Activated CD4-positive, alpha-beta memory T cell treated with anti-CD3 and anti-CD28 coated beads, Interleukin-2, amount 10 ng/mL, durations not matched to agents 7 days and 5 days (primary cell): ENCODE results near the gene PRKN. TPM values are rescaled to one million over a fixed set of nuclear protein-coding genes. Genes with fewer than 3 reads are reported as not detected.
"Not testable (repeated sequence)": the region's sequence is repeated elsewhere in the genome, so short reads cannot be mapped to it uniquely, and the experiment has no call there.

ENCODE experiments used
- CTCF ChIA-PET: fragments of 350-600 bp; sonication (Branson Sonifier 250); formaldehyde crosslinking; loops from one replicate; lab custom pipeline; 2021; ENCODE audit warnings: antibody characterized with exemption, inconsistent platforms; lab: Charles Lee
- POLR2A ChIA-PET: fragments of 350-600 bp; sonication (Branson Sonifier 250); formaldehyde crosslinking; loops from one replicate; lab custom pipeline; 2021; ENCODE audit warnings: antibody characterized with exemption; lab: Charles Lee
- DNase-seq: peaks from one replicate; pipeline ENCODE4 v3.0.0-alpha.2; 2020
- H3K27ac Mint-ChIP-seq: one replicate; pipeline ENCODE4 v1.8.0; 2021; ENCODE audit warnings: mild to moderate bottlenecking, mixed read lengths
- H3K27me3 Mint-ChIP-seq: one replicate; pipeline ENCODE4 v1.8.0; 2021; ENCODE audit warnings: mixed read lengths
- H3K36me3 Mint-ChIP-seq: one replicate; pipeline ENCODE4 v1.8.0; 2021; ENCODE audit warnings: low read depth, mixed read lengths
- H3K4me1 Mint-ChIP-seq: one replicate; pipeline ENCODE4 v1.8.0; 2021; ENCODE audit warnings: mixed read lengths
- H3K4me3 Mint-ChIP-seq: one replicate; pipeline ENCODE4 v1.8.0; 2021; ENCODE audit warnings: mild to moderate bottlenecking, mixed read lengths
- H3K9me3 Mint-ChIP-seq: one replicate; pipeline ENCODE4 v1.8.0; 2021; ENCODE audit warnings: mixed read lengths
- total RNA-seq, 2 experiments: library from RNA; stranded (reverse); gene quantifications; one replicate each; pipeline ENCODE4 v1.2.3, GENCODE V29; 2021

Gene PRKN
- total RNA-seq, 2 experiments from 2014 or later: 0.13 to 0.43 TPM

DNA sequence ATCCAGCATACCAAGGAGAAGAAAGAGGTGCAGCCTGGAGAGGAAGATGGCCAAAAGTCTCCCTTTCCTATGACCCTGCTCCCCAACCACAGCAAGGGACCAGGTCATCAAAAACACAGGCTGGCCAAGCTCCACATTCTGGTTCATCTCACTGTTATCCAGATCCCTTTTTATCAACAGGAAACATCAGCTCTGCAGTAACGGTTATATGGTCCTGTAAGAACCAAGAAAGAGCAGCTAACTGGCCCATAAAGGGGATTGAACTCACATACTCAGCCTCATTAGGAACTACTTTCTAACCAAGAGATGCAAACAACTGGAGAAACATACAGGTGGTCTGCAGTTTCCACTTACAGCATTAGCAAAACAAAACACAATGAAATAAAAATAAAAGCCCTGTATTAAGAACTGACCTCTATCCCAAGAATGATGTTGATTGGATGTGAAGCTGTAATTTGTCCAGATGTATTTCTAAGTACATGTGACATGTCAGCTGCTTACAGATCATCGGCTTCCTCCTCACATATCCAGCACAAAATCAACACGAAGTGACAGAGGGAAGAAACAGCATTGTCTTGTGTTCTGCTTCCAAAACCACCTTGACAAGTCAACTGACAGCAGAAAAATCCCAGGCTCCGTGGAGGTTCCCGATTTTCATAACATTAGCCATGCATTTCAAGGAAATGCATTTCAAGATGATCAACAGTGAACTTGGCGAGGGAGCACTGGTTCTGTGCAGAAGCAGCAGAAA, 896.5 kb downstream of the PRKN start:
- H3K4me1 Mint-ChIP-seq: no peaks in the 10 kb centered on the region
- CTCF ChIA-PET: no interaction called here
- H3K4me3 Mint-ChIP-seq: no peak overlapping the region
- POLR2A ChIA-PET: no interaction called here
- DNase-seq: no peak
- no peaks in the 10 kb centered on the region for H3K9me3 Mint-ChIP-seq
- H3K27me3 Mint-ChIP-seq: no peaks in the 10 kb centered on the region
- no peaks in the 10 kb centered on the region for H3K36me3 Mint-ChIP-seq
- H3K27ac Mint-ChIP-seq: no peak overlapping the region

DNA sequence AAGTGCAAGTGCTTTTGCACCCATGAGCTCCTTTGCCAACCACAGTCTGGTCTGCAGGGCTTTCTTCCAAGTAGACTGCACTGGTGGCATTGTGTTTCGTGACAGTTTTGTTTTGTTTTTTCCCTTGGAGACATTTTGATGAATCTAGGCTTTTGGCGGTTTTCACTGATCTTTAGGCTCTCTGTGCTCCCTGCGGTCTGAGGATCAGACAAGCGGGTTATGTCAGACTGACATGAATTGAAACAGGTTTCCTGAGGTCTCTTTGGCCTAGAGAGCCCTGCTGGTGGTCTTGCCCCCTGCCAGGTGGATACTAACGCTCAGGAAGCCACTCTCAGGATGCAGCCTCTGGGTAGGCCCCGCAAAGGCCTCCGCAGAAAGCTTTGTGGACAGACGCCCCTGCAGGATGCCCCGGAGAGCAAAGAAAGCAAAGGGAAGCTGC, 898.3 kb downstream of the PRKN start:
- Mint-ChIP-seq H3K4me3 (no peak overlapping the region), H3K36me3 (no peaks in the 10 kb centered on the region), H3K9me3 (no peaks in the 10 kb centered on the region), H3K27me3 (no peaks in the 10 kb centered on the region), H3K27ac (no peak overlapping the region), H3K4me1 (no peaks in the 10 kb centered on the region)
- no peak for DNase-seq
- ChIA-PET CTCF (no interaction called here), POLR2A (no interaction called here)

DNA sequence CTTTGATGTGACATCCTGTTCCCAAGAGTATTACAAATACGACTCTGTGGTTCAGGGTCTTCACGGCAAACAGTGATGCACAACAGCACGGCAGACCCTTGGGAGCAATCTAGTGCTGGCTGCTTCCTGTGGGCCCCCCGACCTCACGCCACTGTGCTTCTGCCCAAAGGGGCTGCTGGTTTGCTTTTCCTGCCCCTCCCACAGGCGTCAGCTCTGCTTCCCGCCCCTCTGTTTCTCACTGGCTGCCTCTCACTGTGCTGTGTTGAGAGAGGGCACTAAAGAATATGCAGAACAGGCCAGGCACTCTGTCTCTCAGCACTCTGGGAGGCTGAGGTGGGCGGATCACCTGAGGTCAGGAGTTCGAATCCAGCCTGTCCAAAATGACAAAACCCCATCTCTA, 899.2 kb downstream of the PRKN start:
- Mint-ChIP-seq H3K36me3 (no peaks in the 10 kb centered on the region), H3K27ac (no peak overlapping the region), H3K4me3 (no peak overlapping the region), H3K4me1 (no peaks in the 10 kb centered on the region), H3K9me3 (no peaks in the 10 kb centered on the region), H3K27me3 (no peaks in the 10 kb centered on the region)
- POLR2A ChIA-PET: no interaction called here
- CTCF ChIA-PET: no interaction called here
- DNase-seq: no peak

DNA sequence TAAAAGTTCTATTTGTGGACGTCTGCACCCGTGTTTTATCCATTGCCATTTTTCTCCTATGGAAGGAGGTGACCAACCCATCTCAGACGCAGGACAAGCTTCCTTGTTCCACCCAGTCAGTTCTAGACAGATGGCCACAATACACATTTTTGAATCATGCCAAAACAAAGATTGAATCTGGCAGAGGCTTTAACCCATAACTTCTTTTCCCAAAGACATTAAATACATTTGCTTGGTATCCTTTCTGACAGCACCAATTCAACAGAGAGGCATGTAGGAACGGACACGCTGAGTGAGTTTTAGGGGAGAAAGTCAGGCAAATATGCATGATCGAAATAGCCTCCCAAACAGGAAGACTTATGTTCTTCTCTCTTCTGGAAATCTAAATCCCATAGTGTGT, 901.1 kb downstream of the PRKN start:
- no peaks in the 10 kb centered on the region for H3K9me3 Mint-ChIP-seq

DNA sequence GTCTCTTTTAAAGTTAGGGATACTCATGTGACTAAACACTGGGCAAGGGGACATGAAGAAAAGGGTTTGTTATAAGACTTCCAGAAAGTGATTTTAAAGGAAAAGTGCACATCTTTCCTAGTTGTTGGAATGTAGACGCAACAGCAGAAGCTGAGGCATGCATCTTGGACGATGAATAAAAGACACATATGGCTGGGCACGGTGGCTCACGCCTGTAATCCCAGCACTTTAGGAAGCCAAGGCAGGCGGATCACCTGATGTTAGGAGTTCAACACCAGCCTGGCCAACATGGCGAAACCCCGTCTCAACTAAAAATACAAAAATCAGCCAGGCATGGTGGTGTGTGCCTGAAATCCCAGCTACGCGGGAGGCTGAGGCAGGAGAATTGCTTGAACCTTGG, 905.4 kb downstream of the PRKN start:
- H3K27me3 Mint-ChIP-seq, H3K36me3 Mint-ChIP-seq, DNase-seq, H3K4me1 Mint-ChIP-seq, H3K27ac Mint-ChIP-seq, H3K9me3 Mint-ChIP-seq, POLR2A ChIA-PET, CTCF ChIA-PET, H3K4me3 Mint-ChIP-seq: not testable (repeated sequence)

More for the DNA sequence above, 901.1 kb downstream of the PRKN start:
- H3K4me3 Mint-ChIP-seq: no peak overlapping the region
- POLR2A ChIA-PET: no interaction called here
- no peak for DNase-seq
- no peaks in the 10 kb centered on the region for H3K27me3 Mint-ChIP-seq
- no peaks in the 10 kb centered on the region for H3K4me1 Mint-ChIP-seq
- CTCF ChIA-PET: no interaction called here
- no peaks in the 10 kb centered on the region for H3K36me3 Mint-ChIP-seq
- H3K27ac Mint-ChIP-seq: no peak overlapping the region

DNA sequence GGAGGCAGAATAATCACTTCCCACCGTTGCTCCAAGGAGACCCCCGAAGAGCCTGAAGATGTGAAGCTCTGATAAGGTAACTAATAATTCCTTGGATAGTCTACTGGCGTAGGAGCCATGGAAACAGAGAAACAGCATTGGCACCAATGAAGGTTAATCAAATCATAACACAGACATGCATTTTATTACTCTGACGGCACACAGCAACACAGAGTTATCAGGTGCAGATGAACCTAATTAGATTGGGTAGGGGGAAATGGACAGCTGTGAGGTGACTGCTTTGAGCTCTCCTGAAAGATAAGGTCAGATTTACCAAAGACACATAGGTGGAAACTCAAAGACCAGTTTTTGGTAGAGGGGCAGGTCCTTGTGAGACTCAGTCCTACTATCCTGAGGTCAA, 909.7 kb downstream of the PRKN start:
- DNase-seq: no peak
- CTCF ChIA-PET: no interaction called here
- Mint-ChIP-seq H3K27me3 (no peaks in the 10 kb centered on the region), H3K27ac (no peak overlapping the region), H3K4me3 (no peak overlapping the region), H3K36me3 (no peaks in the 10 kb centered on the region), H3K4me1 (no peaks in the 10 kb centered on the region), H3K9me3 (no peaks in the 10 kb centered on the region)
- POLR2A ChIA-PET: no interaction called here

DNA sequence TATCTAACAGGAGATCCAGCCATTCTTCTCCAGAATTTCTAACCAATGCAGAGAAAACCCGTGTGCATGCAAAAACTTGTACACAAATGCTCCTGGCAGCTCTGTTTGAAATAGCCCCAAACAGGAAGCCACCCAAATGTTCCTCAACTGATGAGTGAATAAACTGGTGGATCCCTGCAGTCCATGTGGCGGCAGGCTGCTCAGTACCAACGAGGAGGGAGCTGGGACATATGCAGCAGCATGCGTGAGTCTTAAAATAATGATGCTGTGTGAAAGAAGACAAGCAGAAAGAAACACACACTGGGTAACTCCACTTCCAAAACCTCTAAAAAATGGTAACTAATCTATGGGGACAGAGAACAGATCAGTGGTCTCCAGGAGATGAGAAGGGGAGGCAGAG, 911.6 kb downstream of the PRKN start:
- Mint-ChIP-seq H3K4me1 (no peaks in the 10 kb centered on the region), H3K9me3 (peaks cover 2% of the 10 kb centered on the region), H3K27ac (no peak overlapping the region), H3K4me3 (no peak overlapping the region), H3K27me3 (no peaks in the 10 kb centered on the region), H3K36me3 (no peaks in the 10 kb centered on the region)
- POLR2A ChIA-PET: no interaction called here
- no peak for DNase-seq
- CTCF ChIA-PET: no interaction called here

DNA sequence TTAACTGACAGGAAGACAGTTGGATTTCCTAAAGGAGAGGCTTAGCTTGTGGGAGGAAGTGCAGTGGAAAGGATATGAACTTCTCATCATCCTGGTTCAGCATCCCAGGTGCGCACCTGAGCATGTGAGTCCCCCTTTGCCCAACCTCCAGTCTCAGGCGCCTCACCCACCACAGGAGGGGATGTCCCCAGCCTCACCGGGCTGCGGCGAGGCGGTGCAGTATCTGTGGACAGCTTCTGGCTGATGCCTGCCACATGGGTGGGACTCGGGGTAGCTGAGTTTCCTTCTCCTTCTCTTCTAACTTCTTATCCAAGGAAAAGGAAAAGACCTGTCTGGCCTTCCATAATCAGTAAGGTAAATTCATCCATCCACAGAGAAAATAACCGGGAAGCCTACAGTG, 914.4 kb downstream of the PRKN start:
- H3K9me3 Mint-ChIP-seq: peaks cover 2% of the 10 kb centered on the region
- ChIA-PET POLR2A (no interaction called here), CTCF (no interaction called here)
- no peaks in the 10 kb centered on the region for H3K4me1 Mint-ChIP-seq
- no peak overlapping the region for H3K27ac Mint-ChIP-seq
- H3K36me3 Mint-ChIP-seq: no peaks in the 10 kb centered on the region
- no peak overlapping the region for H3K4me3 Mint-ChIP-seq
- no peaks in the 10 kb centered on the region for H3K27me3 Mint-ChIP-seq
- no peak for DNase-seq

DNA sequence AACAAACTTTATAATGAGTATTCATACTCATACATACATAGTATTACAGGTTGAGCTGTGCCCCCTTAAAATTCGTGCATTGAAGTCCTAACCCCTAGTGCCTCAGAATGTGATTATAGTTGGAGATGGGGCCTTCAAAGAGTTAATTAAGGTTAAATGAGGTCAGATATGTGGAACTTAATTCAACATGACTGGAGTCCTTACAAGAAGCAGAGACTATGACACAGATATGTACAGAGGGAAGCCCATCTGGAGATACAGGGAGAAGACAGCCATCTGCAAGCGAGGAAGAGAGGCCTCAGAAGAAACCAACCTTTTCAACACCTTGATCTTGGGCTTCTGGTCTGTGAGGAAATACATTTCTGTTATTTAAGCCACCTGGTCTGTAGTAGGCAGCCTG, 917.6 kb downstream of the PRKN start:
- Mint-ChIP-seq H3K27me3 (no peaks in the 10 kb centered on the region), H3K9me3 (peaks cover 2% of the 10 kb centered on the region), H3K4me3 (no peak overlapping the region), H3K4me1 (no peaks in the 10 kb centered on the region), H3K36me3 (no peaks in the 10 kb centered on the region), H3K27ac (no peak overlapping the region)
- ChIA-PET CTCF (no interaction called here), POLR2A (no interaction called here)
- no peak for DNase-seq

DNA sequence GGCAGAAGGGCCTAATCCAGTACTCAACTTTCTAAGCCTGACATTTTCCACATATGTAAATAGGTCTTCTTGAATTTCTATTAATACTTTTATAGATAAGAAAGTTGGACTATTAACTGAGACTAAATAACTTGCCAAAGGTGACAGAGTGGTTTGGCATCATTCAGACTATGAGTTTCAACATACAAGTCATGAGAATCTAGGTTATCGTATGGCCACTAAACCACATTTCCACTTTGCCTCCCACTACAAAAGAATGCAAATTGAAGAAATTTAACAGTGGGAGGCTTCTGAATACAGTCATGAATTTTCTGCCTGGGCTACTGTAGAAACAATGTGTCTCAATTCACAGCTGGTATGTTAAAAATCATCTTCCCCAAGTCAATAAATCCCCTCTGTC, 922.7 kb downstream of the PRKN start:
- Mint-ChIP-seq H3K4me3 (no peak overlapping the region), H3K36me3 (no peaks in the 10 kb centered on the region), H3K27ac (no peak overlapping the region), H3K27me3 (no peaks in the 10 kb centered on the region), H3K9me3 (no peaks in the 10 kb centered on the region), H3K4me1 (no peaks in the 10 kb centered on the region)
- no peak for DNase-seq
- CTCF ChIA-PET: no interaction called here
- POLR2A ChIA-PET: no interaction called here

DNA sequence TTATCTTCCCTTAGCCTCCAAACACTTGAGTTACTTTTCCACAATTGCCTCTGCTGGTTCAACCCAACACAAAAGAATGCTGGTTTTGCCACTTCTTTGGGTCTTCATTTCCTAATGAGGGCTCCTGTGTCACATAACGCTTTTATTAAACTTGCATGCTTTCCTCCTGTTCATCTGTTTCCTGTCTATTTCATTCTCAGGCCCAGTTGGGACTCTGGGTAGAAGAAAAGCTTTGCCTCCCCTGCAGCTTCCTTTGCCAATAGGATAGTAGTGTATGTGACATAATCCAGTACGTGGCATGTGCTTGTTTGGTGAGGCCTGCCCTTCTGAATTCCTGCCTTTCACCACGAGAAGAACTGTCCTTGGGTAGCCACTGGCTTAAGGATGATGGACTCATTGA, 924.4 kb downstream of the PRKN start:
- Mint-ChIP-seq H3K27ac (no peak overlapping the region), H3K9me3 (no peaks in the 10 kb centered on the region), H3K27me3 (no peaks in the 10 kb centered on the region), H3K4me1 (no peaks in the 10 kb centered on the region), H3K36me3 (no peaks in the 10 kb centered on the region), H3K4me3 (no peak overlapping the region)
- DNase-seq: no peak
- CTCF ChIA-PET: no interaction called here
- POLR2A ChIA-PET: no interaction called here

DNA sequence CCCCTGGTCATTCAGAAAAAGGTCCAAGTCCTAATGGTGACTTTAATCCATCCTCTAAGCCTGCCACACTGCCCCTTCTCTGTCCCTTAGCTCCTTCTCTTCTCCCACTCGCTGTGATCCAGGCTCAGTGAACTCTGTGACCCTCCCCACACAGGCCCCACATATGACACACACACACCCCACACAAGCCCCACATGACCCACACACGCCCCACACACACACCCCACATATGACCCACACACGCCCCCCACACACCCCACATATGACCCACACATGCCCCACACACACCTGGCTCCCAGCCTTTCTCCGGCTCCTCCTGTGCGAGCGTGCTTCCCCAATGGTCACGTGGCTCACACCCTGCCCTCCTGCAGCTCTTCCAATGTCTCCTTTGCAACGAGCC, 925.3 kb downstream of the PRKN start:
- no peak overlapping the region for H3K27ac Mint-ChIP-seq
- no peaks in the 10 kb centered on the region for H3K27me3 Mint-ChIP-seq
- H3K4me3 Mint-ChIP-seq: no peak overlapping the region
- CTCF ChIA-PET: no interaction called here
- no peaks in the 10 kb centered on the region for H3K9me3 Mint-ChIP-seq
- no peaks in the 10 kb centered on the region for H3K4me1 Mint-ChIP-seq
- DNase-seq: no peak
- no peaks in the 10 kb centered on the region for H3K36me3 Mint-ChIP-seq
- POLR2A ChIA-PET: no interaction called here

DNA sequence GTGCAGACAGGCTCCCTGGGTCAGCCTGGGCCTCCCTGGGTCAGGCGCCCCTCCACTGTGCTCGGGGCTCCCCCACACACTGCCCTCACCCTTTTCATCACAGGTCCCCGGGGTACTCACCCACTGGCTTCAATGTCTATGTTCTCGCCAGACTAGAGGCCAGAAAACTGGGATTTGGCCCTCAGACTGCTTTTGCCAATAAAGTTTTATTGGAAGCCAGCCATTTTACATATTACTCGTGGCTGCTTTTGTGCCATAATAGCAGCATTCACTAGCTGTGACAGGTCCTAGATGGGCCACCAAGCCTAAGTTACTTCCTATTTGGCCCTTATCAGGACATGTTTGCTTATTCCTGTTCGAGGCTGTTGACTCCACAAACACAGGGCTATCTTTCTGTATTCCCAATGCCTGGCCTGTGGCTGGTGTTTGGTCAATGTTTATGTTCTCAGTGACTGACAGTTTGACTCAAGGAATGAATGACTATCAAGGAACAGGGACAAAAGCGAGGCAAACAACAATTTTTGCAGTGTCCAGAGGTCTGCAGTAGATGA, 928.6 kb downstream of the PRKN start:
- peaks cover 3% of the 10 kb centered on the region for H3K9me3 Mint-ChIP-seq
- H3K27me3 Mint-ChIP-seq: no peaks in the 10 kb centered on the region
- no peaks in the 10 kb centered on the region for H3K36me3 Mint-ChIP-seq
- no peak for DNase-seq
- no peak overlapping the region for H3K4me3 Mint-ChIP-seq
- no peaks in the 10 kb centered on the region for H3K4me1 Mint-ChIP-seq
- CTCF ChIA-PET: no interaction called here
- POLR2A ChIA-PET: no interaction called here
- H3K27ac Mint-ChIP-seq: no peak overlapping the region

DNA sequence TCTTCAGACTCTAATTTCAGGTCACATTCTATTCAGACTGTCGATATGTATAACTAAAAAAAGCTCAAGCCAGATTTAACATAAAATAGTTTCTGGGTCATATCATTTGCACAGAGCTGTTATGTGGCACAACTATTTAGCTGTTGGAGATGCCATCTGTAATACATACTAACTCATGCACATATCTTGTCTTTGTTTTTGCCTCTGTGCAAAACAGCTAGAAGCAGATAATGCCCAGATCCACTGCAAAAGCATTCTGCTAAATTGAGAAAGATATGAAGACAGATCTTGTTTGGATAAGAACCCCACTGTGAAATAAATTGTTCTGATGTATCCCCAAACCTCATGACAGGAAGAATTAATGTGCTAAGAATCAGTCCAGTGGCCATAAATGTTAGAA, 930.9 kb downstream of the PRKN start:
- H3K27ac Mint-ChIP-seq: no peak overlapping the region
- no peaks in the 10 kb centered on the region for H3K4me1 Mint-ChIP-seq
- H3K36me3 Mint-ChIP-seq: no peaks in the 10 kb centered on the region
- CTCF ChIA-PET: no interaction called here
- POLR2A ChIA-PET: no interaction called here
- DNase-seq: no peak
- H3K4me3 Mint-ChIP-seq: no peak overlapping the region
- H3K27me3 Mint-ChIP-seq: no peaks in the 10 kb centered on the region
- peaks cover 3% of the 10 kb centered on the region for H3K9me3 Mint-ChIP-seq
